NB4 (cell line): ENCODE data around the gene SLC29A4.

Experiments used
- CTCF ChIP-seq: IDR thresholded peaks from one replicate; pipeline ENCODE4 v1.5.1; 2012; ENCODE audit warnings: low read depth, low read length
- MAX ChIP-seq: IDR thresholded peaks from 2 replicates; pipeline ENCODE4 v1.6.1; 2011; ENCODE audit warnings: low read depth, low read length
- POLR2A ChIP-seq: IDR thresholded peaks from 2 replicates; pipeline ENCODE4 v1.6.1; 2011; ENCODE audit warnings: mild to moderate bottlenecking; ENCODE audit not compliant: insufficient read length; ENCODE audit errors: extremely low read depth

- TF ChIP-seq CTCF (no peak), POLR2A (no peak), MAX (no peak)
Measured at GRCh38 chr7:5333121-5334045, 50.6 kb downstream of the SLC29A4 start.
